OCI-LY3 (cell line): ENCODE measurements around the gene SPOCK3.
"Not testable (repeated sequence)": the region's sequence is repeated elsewhere in the genome, so short reads cannot be mapped to it uniquely, and the experiment has no call there.

Experiments
- H2AFZ ChIP-seq: fragments of 200-600, 300-600 bp; shearing (Covaris generic); 2 replicates; pipeline ENCODE4 v1.6.0; 2014; ENCODE audit warnings: antibody characterized with exemption, low read depth, low read length
- H3K27ac ChIP-seq: fragments of 200-600, 300-600 bp; sonication (generic); 2 replicates; pipeline ENCODE4 v1.5.1; 2014; ENCODE audit warnings: mild to moderate bottlenecking, low read length, moderate library complexity, mixed read lengths
- H3K27me3 ChIP-seq: fragments of 200-600, 300-600 bp; sonication (generic); 2 replicates; pipeline ENCODE4 v1.6.1; 2014; ENCODE audit warnings: low read depth, low read length, mixed read lengths
- H3K36me3 ChIP-seq: fragments of 200-600, 300-600 bp; sonication (generic); replicated peaks from 2 replicates; pipeline ENCODE3; 2014; ENCODE audit warnings: low read depth, low read length, mixed read lengths
- H3K4me1 ChIP-seq: fragments of 300-600, 200-600 bp; sonication (generic); 2 replicates; pipeline ENCODE4 v1.6.1; 2014; ENCODE audit warnings: low read length, mixed read lengths
- H3K4me2 ChIP-seq: fragments of 200-600, 300-600 bp; sonication (generic); 2 replicates; pipeline ENCODE4 v1.6.1; 2014; ENCODE audit warnings: low read length, mixed read lengths
- H3K4me3 ChIP-seq: fragments of 300-600, 200-600 bp; sonication (generic); 2 replicates; pipeline ENCODE4 v1.5.1; 2014; ENCODE audit warnings: antibody characterized with exemption, mild to moderate bottlenecking, low read length, moderate library complexity
- H3K79me2 ChIP-seq: fragments of 300-600, 200-600 bp; shearing (Covaris generic); 2 replicates; pipeline ENCODE4 v1.6.1; 2014; ENCODE audit warnings: mild to moderate bottlenecking, low read length, mixed read lengths
- H3K9ac ChIP-seq: fragments of 300-600, 200-600 bp; shearing (Covaris generic); 2 replicates; pipeline ENCODE4 v1.6.0; 2014; ENCODE audit warnings: mild to moderate bottlenecking, low read length, moderate library complexity
- H3K9me3 ChIP-seq: fragments of 200-600, 300-600 bp; shearing (Covaris generic); 2 replicates; pipeline ENCODE4 v1.6.1; 2014; ENCODE audit warnings: low read length, mixed read lengths; ENCODE audit not compliant: insufficient read depth
- H4K20me1 ChIP-seq: fragments of 200-600, 300-600 bp; sonication (generic); 2 replicates; pipeline ENCODE4 v1.6.1; 2016; ENCODE audit warnings: low read length, mixed read lengths; ENCODE audit not compliant: insufficient read depth
- CTCF ChIP-seq: fragments of 200-600, 300-600 bp; sonication (generic); IDR thresholded peaks from 2 replicates; pipeline ENCODE4 v1.5.1; 2014; ENCODE audit warnings: antibody characterized with exemption, low read length, low read depth
- EZH2phosphoT487 ChIP-seq: fragments of 200-600 bp; shearing (Covaris generic); IDR thresholded peaks from 2 replicates; pipeline ENCODE4 v1.6.1; 2018; ENCODE audit warnings: antibody characterized with exemption, mixed run types, low read depth

The SPOCK3 gene

GRCh38 chr4:166726832-166727231 is 507.5 kb downstream of the SPOCK3 start:
- Histone ChIP-seq H4K20me1 (no peaks in the 10 kb centered on the region), H3K4me3 (no peak overlapping the region), H3K36me3 (no peaks in the 10 kb centered on the region), H3K9me3 (no peaks in the 10 kb centered on the region), H3K4me2 (no peak overlapping the region), H3K9ac (no peak overlapping the region), H2AFZ (no peak overlapping the region), H3K4me1 (no peaks in the 10 kb centered on the region), H3K27ac (no peak overlapping the region), H3K27me3 (no peaks in the 10 kb centered on the region), H3K79me2 (no peaks in the 10 kb centered on the region)
- TF ChIP-seq EZH2phosphoT487 (no peak), CTCF (no peak)

- Histone ChIP-seq H3K4me2 (no peak overlapping the region), H3K9ac (no peak overlapping the region), H2AFZ (no peak overlapping the region), H3K9me3 (no peaks in the 10 kb centered on the region), H3K36me3 (no peaks in the 10 kb centered on the region), H3K4me1 (no peaks in the 10 kb centered on the region), H4K20me1 (no peaks in the 10 kb centered on the region), H3K27me3 (no peaks in the 10 kb centered on the region), H3K79me2 (no peaks in the 10 kb centered on the region), H3K4me3 (no peak overlapping the region), H3K27ac (no peak overlapping the region)
- TF ChIP-seq EZH2phosphoT487 (no peak), CTCF (no peak)
These were observed 509.9 kb downstream of the SPOCK3 start for GRCh38 chr4:166724369-166724768.

- Histone ChIP-seq H3K79me2 (no peaks in the 10 kb centered on the region), H3K9me3 (no peaks in the 10 kb centered on the region), H3K9ac (no peak overlapping the region), H3K27me3 (no peaks in the 10 kb centered on the region), H3K4me2 (no peak overlapping the region), H4K20me1 (no peaks in the 10 kb centered on the region), H2AFZ (no peak overlapping the region), H3K4me1 (no peaks in the 10 kb centered on the region), H3K36me3 (no peaks in the 10 kb centered on the region), H3K4me3 (no peak overlapping the region), H3K27ac (no peak overlapping the region)
- TF ChIP-seq CTCF (no peak), EZH2phosphoT487 (no peak)
These were observed 510.7 kb downstream of the SPOCK3 start for GRCh38 chr4:166723532-166724140.

- not testable (repeated sequence) for H2AFZ ChIP-seq, H4K20me1 ChIP-seq, H3K36me3 ChIP-seq
These were observed 518.3 kb downstream of the SPOCK3 start for GRCh38 chr4:166715748-166716713.

More at GRCh38 chr4:166715748-166716713, 518.3 kb downstream of the SPOCK3 start:
- H3K27me3 ChIP-seq, H3K4me3 ChIP-seq, H3K9ac ChIP-seq, H3K27ac ChIP-seq, H3K4me2 ChIP-seq, H3K9me3 ChIP-seq, H3K79me2 ChIP-seq, H3K4me1 ChIP-seq: not testable (repeated sequence)
